HG02798 (cell line): ENCODE results near the gene CAMTA1.

Experiments
- ATAC-seq: cut with Tn5 transposase; IDR thresholded peaks from one replicate; pipeline ENCODE4 v1.9.1; 2021; ENCODE audit warnings: mild to moderate bottlenecking; ENCODE audit not compliant: unreplicated experiment, poor library complexity

CAMTA1 gene

DNA sequence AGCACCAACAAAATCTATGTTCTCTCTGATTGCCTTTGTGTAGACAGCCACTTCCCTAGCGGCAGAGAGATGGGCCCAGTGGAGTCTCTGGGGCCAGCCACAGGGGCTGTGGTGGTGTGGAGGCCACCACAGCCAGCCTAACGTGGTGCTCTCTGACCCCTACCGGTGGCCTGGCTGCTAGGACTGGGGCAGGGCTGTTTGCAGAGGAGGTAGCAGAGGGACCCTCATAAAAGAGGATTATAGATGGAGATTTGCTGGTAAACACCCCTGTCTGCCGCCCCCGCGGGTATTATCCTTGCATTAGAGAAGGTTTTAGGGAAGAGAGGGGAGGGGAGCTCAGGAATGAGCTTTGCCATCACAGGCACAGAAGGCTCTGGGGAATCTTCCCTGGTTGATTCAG is 675.6 kb downstream of the CAMTA1 start:
- ATAC-seq = no peak

DNA sequence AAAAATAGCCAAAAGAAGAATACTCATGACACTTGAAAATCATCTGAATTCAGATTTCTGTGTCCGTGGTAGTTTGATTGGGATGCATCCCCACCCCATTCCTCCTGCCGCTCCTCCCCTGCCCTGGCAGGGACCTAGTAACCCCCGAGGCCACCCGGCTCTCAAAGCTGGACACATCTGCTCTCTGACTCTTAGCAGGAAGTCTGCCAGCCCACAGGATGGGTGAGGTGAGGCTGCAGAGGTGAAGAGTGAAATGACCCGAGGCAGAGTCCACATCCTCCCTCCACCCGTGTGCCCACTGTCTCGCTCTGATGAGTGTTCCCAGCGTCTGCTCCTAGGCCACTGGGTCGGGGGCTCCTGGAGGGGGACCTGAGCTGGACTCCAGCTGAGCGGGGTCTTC is 677.4 kb downstream of the CAMTA1 start:
- ATAC-seq = no peak

DNA sequence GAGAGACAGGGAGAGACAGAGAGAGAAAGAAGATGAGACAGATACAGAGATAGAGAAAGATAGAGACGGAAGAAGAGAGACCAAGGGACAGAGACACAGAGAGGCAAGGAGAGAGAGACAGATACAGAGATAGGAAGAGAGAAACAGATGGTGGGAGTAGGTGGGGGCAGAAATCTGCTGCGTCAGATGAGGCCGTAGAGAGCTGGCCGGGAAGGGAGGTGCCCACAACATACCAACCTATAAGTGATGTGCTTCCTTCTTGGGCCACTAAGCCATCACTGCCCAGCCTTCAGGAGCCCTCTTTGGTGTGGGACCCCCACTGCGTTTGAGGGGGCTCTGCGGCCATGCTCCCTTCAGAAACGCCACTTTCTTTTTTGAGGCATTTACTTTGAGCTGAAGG is 678.3 kb downstream of the CAMTA1 start:
- ATAC-seq = no peak

DNA sequence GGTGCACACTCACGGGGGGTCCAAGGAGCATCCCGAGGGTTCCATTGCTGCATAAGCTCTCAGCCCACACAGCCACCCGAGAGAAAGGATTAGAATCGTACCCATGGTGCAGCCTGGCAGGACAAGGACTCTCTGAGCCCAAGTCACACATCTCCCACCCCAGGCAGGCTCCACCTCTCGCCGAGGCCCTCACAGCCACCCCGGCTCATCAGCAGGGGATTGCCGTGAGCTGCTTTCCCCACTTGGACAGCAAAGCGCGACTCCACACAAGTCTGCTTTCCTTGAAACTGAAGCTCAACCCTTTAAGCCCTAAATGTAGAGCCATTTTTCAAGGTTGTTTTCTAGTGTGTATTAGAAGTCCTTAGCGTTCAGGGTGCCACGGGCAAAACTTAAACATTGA is 679.5 kb downstream of the CAMTA1 start:
- no peak for ATAC-seq

DNA sequence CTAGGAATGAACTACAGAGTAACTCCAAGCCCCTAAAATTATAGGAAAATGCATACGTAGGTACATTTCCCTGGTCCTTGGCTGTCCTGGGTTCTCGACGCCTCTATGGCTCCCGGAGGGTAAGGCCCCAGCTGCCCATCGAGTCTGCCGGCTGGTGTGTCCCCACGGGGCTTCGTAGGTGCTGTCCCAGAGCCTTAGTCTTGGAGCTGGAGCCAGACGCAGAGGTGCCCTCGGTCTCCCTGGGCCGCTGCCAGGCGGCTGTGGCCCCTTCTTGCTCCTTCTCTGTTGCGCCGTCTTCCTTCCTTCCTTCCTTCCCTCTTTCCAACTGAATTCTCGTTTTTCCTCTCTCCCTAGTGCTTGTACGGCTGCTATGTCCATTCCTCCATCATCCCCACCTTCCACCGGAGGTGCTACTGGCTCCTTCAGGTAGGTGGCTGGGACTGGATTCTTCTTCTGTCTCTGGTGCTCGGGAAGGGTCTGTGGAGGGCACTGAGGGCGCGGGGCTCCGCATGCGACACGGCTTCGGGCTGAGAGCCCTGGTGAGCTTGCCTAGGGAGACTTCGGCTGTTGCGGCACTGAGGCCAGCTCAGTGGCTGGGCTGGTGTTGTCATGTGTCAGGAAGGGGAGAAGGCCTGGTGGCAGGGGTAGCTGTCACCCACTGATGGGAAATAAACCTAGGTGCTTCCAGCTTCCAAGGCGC is 682.4 kb downstream of the CAMTA1 start:
- no peak for ATAC-seq

DNA sequence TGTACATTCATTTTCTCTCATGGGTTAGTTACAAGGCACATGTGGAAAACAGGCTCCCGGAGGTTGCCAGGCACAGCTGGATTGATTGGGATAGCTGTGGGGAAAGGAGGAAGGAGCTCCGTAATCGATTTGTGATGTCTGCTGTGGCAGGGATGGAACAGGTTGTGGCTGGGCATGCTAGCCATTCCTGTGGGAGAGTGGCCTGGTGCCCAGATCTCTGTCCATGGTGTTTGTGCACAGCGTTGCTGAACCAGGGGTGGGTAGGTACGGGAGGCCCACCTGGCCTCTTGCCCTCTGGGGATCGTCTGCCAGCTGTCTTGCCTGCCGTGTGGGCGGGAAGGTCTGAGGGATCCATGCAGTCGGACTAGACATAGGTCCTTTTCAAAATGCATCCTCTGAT is 683.0 kb downstream of the CAMTA1 start:
- no peak for ATAC-seq

DNA sequence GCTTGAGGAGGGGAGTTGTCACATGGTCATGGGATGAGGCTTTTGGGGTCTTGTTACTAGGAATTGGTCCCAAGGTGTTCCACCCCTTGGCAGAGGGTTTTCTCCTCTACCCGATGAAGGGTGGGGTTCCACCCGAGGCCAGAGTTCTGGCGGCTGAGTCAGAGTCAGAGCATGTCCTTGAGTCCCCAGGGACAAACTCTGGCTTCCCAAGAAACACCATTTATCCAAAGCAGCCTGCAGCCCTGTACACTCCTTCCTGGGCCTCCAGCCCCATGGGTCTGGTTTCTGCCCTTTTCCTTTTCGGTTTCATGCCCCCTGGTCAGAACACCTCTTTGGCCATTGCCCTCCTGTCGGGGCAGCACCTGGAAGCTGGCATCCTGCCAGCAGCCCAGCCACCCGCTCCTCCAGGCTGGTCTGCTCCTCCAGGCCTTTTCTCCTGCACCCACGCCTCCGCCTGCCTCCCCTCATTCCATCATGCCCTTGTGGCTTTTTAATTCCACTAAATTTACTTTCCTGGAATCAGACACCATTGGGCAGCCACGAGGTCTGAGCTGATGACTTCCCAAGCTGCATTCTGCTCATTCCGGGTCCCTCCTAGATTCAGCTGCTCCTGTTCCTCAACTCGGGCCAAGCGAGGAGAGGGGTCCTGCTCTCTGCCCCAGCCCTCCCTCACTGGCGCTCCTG is 684.1 kb downstream of the CAMTA1 start:
- ATAC-seq = no peak

DNA sequence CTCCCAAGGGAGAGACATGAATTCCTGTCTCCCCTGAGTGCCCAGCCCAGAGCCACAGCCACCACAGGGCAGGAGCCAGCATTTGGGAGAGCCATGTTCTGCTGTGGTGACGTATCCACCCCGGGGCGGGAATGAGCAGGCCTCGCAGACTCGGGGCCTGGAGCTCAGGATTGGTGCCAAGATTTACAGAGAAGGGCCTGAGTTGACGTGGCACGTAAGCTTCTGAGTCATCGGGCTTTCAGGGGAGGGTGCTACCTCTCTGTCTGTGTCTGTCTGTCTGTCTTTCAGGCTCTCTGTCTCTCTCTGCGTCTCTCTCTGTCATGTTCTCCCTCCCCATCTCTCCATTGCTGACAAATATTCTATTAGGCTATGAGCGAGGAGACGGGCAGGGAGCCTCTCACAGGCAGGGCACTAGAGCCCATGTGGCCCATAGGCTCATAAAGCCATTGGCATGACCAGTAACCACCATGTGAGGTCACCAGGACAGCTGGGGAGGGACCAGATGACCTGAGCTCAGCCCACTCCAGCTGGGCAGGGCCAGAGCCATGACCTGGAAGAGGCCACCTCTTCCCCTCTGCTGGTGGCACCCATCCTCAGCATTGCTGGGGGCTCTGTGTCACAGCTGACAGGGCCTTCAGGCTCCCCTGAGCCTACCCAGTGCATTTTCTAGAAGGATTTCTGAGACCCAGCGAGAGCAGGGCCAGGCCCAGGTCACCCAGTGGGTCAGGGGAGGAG is 685.8 kb downstream of the CAMTA1 start:
- ATAC-seq = peak; percentile 60

DNA sequence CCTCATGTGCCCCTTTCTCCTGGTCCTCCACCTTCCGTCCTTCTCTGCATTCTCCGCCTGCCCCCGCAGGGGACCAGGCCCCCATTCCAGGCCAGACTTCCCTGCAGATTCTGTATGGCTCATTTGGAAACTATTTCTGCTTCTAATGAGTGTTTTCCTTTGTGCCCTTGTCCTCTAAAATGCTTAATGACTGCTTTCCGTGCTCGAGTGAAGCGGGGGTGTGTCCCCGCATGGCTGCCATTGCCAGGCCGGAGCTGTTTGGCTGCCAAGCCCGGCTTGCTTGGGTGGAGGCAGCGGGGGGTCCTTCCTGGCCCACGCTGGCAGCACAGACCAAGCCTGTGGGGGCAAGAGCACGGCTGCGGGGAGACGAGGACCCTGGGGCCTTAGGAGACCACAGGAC is 686.6 kb downstream of the CAMTA1 start:
- ATAC-seq = no peak

DNA sequence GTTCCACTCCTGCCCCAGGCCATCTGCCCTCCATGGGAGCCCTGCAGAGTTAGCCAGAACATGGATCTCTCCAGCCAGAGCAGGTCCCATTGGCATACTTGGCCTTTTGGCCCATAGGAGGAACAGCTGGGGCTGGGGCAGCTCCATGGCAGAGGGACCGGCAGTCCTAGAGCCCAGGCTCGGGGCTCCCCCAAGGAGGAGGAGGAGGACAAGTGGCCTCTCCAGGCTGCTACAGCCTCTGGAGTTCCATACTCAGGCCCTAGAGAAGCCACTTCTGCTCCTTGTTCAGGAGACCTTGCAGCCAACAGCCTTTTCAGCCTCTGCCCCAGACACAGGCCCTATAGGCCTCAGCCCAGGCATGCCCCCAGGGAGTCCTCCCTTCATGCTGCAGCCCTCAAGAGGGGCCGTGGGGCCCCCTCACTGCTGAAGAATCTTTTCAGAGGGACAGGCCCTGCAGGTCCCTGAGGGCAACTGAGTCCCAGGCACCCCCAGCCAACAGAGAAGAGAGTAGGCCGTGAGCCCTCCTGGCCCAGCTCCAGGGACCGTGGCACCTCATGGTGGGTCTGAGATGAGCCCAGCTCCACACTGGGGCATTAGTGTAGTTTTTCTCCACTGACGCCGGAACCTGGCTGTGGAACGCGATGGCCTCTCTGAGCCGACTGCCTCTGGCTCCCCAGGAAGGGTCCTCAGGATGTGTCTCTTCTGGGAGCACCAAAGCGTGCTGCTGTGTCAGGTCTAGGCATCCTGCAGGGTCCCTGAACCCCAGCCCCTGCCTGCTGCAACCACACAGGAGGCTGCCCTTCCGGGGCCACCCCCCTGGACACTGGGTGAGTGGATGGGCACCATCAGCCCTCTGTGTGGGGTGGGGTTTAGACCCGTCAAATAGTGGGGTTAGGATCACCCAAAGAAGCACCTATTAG is 688.2 kb downstream of the CAMTA1 start:
- no peak for ATAC-seq

DNA sequence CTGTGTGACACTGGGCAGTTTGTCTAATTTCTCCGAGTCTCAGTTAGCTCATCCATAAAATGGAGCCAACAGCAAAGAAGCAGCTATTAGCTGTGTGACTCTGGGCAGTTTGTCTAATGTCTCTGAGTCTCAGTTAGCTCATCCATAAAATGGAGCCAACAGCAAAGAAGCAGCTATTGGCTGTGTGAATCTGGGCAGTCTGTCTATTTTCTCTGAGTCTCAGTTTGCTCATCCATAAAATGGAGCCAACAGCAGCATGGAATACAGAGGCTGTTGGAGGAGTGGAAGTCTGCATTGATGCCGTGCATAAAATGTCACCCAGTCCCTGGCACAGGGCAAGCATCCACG is 688.9 kb downstream of the CAMTA1 start:
- ATAC-seq = no peak

DNA sequence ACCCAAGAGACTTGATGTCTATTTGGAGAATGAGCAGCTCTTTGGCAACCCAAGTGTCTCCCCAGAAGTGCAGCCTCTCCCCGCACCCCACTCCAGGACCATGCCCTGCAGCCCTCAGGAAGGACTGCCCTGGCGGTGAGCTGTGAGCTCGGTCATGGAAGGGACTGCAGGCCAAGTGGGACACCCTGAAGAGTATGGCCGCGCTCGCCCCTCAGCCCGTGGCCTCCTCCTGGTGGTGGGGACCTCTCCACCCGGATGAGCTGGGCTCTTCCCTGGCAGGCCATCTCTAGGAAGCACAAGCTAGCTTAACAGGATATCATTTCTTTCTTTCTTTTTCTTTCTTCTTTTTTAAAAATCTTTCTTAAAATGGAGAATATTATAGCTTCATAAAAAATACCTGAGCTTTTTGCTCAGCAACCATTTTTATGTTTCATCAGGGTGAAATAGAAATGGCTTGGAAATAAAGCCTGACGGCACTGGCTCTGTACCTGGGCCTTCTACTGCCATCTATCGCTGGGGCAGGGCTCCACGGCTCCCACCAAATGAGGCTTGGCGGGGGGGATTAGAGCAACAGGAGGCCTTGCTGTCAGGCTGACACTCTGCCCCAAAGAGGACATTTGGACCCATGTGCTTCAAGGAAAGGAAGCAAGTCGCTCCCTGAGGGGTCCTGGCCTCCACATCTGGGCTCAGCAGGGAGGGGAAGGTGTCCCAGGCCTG is 689.7 kb downstream of the CAMTA1 start:
- ATAC-seq = no peak

DNA sequence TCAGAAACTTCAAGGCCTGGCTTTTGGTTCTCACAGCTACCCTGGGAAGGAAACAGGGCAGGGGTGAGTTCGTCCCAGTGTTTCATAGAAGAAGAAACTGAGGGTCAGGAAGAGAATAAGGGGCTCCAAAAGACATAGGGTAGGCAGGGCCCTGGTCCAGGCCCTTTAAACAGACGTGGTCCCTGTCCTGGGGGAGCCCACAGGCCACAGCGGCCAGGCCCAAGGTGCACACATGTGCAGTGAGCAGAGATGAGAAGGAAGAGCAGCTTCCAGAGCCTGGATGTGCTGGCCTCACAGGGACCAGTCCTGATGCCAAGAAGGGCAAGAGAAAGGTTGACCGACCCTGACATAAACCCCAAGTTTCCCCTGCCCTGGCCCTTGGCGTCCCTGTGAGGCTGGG is 690.4 kb downstream of the CAMTA1 start:
- ATAC-seq = no peak

DNA sequence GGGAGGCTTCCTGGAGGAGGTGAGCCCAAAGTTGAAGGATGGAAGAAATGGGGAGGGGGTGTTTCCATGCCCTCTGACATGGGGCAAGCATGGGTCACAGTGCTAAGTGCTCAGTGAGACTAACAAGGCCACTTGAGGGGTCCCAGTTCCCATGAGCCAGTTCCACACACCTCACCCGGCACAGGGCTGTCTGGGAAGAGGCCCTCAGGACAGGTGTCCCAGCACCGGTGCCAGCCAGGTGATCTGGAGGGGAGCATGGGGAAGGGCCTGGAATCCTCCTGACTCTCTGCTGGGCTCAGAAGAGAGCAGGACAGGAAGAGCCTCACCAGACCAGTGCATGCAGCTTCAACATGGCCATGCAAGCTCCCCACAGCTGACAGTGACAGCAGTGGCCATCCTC is 691.1 kb downstream of the CAMTA1 start:
- ATAC-seq = no peak

DNA sequence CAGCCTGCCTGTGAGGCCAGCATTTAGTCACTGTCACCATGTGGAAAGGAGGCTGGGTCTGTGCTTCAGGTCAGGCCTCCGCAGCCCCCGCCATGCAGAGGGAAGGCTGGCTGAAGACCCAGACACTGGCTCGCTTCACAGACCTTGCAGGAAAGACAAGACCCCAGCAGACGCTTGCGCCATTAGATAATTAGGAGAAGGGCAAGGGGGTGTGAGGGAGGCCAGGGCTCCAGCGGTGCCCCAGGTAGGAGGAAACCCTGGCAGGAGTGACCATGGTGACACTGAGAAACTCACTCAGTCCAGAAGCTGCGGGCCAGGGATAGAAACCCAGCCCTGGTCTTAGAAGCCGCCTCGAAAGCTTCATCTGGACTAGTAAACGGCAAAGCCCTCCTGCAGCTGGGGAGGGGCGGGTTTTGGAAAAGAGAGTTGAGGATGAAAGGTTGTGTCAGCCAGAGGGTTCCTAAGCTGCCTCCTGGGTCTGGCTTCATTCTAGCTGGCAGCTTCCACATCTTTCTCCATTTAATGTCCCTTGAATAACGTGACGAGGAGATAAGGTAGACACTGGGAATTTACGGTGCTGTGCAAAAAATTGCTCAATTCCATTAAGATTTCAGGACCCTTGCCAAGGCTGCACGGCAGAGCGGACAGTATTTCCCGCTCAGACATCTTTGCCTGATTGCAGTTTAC is 691.8 kb downstream of the CAMTA1 start:
- ATAC-seq = no peak

DNA sequence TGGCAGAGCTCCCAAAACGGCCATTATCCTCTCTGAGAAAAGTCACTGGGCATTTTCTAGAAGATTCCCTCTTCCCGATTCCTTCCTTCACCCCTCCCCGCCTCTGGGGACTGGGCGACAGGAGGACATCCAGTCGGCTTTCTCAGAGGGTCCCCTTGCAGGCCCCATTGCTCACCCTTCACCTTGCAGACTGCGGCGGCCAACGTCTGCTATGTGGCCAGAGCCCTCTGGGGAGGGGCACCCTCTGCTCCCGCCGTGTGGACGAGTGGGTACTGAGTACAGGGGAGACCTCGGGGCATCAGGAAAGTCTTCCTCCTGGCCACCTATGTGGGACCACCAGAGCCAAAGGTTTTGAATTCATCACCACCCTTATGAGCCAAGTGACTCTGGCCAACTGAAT is 692.3 kb downstream of the CAMTA1 start:
- no peak for ATAC-seq

DNA sequence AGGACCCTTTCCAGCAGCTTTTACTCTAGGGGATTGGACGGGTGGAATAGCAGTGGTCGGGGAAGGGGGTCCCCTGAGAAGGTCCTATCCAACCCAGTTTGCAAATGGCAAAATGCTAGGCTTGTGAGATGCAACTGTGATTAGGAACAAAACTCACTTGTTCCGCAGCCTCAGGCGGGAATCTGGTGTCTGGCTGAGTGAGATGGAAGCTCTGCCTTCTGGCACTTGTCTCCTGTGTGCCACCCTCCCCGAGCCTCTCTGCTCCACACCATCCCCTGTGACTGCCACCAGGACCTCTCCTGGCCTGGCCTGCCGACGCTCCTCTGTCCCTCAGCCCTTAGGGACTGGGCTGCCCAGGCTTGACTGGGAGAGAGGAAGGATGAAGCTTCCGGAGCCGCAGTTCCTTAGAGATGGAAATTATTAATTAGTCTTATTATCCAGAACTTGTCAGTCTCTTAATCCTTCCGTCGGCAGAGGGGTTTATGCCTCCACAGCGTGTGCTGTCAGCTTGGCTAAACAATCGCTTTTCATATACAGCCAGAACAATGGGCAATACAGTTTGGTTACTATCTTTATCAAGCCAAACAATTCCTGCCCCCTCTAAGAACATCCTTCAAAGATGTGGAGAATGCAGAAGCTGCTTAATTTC is 693.0 kb downstream of the CAMTA1 start:
- ATAC-seq = no peak

DNA sequence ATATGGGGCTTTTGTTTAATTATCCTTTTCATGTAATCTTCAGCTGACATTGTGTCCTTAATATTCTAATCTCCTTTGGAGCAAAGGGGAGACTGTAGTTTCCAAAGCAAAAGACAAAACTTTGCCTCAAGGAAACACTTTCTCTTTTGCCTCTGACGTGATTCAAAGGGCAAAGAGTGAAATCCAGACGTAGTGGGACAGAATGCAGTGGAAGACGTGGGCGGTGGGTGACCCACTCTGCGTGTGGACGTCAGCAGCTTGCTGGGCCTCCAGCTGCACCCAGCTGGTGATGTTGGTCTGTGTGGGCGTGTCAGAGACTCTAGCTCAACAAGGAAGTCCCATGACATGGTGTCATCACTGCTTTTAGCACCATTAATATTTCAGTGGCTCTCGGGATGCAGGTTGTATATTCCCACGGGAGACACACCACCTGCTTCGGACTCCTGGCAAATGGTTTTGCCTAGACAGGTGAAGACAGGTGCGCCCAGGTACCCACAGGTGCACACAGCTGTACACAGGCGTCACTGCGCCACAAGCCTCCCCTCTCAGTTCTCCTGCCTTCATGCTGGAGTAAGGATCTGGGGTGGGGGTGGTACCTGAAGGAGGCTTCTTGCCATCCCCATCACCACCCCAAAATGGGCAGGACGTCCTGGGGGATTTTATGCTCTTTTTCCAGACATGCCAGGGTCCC is 693.7 kb downstream of the CAMTA1 start:
- peak; percentile 62 for ATAC-seq
